GM21381 (cell line): Measurements from ENCODE around the gene MZB1.

Experiments
- ATAC-seq: cut with Tn5 transposase; IDR thresholded peaks from one replicate; pipeline ENCODE4 v1.9.1; 2021; ENCODE audit warnings: mild to moderate bottlenecking, moderate library complexity; ENCODE audit not compliant: unreplicated experiment

MZB1 gene

GRCh38 chr5:139340051-139340450 is 49.7 kb downstream of the MZB1 start:
- no peak for ATAC-seq
